NK-92 (cell line): ENCODE measurements around the gene ZFPL1.

Source experiments
- DNase-seq: peaks from one replicate; lab custom pipeline; 2025; ENCODE audit not compliant: unreplicated experiment; lab: John Stamatoyannopoulos, UW

The ZFPL1 gene

GRCh38 chr11:65059959-65060824 lies 23.8 kb upstream of the ZFPL1 start:
- DNase-seq: no peak

- DNase-seq: no peak
These were observed 23.1 kb upstream of the ZFPL1 start for GRCh38 chr11:65060913-65061408.

GRCh38 chr11:65063532-65063931 lies 20.5 kb upstream of the ZFPL1 start:
- no peak for DNase-seq

GRCh38 chr11:65064847-65065240 lies 19.2 kb upstream of the ZFPL1 start:
- DNase-seq: no peak

GRCh38 chr11:65065851-65066250 lies 18.2 kb upstream of the ZFPL1 start:
- no peak for DNase-seq

GRCh38 chr11:65066315-65066714 lies 17.7 kb upstream of the ZFPL1 start:
- no peak for DNase-seq

- DNase-seq: no peak
These were observed 17.2 kb upstream of the ZFPL1 start for GRCh38 chr11:65066805-65067291.

- no peak for DNase-seq
These were observed 16.6 kb upstream of the ZFPL1 start for GRCh38 chr11:65067446-65067845.

GRCh38 chr11:65069217-65069616 lies 14.8 kb upstream of the ZFPL1 start:
- DNase-seq: no peak

- DNase-seq: no peak
These were observed 12.0 kb upstream of the ZFPL1 start for GRCh38 chr11:65071907-65072630.

GRCh38 chr11:65072631-65072966 lies 11.4 kb upstream of the ZFPL1 start:
- DNase-seq: no peak

- DNase-seq: no peak
These were observed 6.6 kb upstream of the ZFPL1 start for GRCh38 chr11:65077451-65077850.

- DNase-seq: no peak
These were observed 5.9 kb upstream of the ZFPL1 start for GRCh38 chr11:65078151-65078550.

- DNase-seq: no peak
These were observed 5.2 kb upstream of the ZFPL1 start for GRCh38 chr11:65078786-65079342.

GRCh38 chr11:65083134-65083833 lies 738 bp upstream of the ZFPL1 start:
- no peak for DNase-seq

GRCh38 chr11:65084598-65085375 lies 765 bp downstream of the ZFPL1 start:
- DNase-seq: no peak

- no peak for DNase-seq
These were observed 1.4 kb downstream of the ZFPL1 start for GRCh38 chr11:65085446-65085845.

GRCh38 chr11:65086809-65087208 lies 2.8 kb downstream of the ZFPL1 start:
- no peak for DNase-seq

- no peak for DNase-seq
These were observed 3.2 kb downstream of the ZFPL1 start for GRCh38 chr11:65087216-65087615.

- DNase-seq: no peak
These were observed 3.8 kb downstream of the ZFPL1 start for GRCh38 chr11:65087827-65088226.
